GM21529 (cell line): Measurements from ENCODE around the gene CDC5L.

ENCODE experiments used
- ATAC-seq: cut with Tn5 transposase; IDR thresholded peaks from one replicate; pipeline ENCODE4 v1.9.1; 2021; ENCODE audit not compliant: unreplicated experiment

CDC5L gene

DNA sequence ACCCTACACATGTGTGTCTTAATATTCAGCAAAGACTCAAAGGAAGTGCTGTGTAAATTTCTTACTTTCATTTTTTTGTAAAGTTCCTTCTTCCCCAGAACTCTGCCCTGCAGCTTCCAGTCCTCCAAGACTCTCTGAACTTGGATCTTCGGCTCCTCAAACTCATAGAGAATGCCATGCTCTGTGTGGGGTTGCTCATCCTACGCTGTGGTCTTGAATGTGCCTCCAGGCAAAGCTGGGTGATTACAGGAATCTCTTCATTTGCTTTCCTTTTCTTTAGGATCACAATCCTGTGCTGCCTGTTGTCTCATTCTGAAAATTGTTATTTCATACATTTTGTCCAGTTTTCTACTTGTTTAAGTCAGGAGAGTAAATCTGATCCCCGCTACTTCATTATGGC, 14.5 kb upstream of the CDC5L start:
- ATAC-seq, result no peak

DNA sequence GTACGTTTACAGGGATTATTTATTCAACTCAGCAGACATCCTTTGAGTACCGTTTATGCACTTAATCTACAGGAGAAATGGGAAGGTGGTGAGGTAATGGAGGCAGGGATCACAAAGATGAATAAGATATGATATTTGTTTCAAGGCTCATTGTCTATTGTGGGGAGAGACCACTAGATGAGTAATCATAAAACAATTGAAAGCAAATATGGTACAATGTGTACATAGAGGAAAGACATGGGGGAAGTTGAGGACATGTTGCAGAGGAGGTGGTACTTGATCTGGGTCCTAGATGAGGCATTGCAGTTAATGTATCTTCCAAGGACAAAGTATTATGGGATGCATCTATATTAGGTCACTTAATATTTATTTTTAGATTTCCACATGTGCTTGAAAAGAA, 13.7 kb upstream of the CDC5L start:
- no peak for ATAC-seq

DNA sequence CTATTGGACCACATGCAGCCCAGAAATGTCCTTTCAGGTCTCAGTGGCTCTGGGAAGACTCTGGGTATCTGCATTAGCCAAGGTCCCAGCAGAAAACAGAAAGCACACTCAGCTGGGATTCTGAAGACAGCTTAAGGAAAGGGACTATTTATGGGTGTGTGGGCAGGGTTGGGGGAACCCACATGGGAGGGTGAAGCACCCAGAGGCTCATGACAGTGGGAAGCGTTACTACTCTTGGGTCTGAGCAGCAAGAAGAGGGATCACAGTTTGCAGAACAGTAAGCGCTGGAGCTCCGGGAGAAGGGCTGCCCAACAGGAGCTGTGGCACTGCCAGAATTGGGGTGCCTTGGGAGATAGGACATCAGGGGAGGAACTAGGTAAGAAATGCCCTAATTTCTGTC, 12.4 kb upstream of the CDC5L start:
- no peak for ATAC-seq

DNA sequence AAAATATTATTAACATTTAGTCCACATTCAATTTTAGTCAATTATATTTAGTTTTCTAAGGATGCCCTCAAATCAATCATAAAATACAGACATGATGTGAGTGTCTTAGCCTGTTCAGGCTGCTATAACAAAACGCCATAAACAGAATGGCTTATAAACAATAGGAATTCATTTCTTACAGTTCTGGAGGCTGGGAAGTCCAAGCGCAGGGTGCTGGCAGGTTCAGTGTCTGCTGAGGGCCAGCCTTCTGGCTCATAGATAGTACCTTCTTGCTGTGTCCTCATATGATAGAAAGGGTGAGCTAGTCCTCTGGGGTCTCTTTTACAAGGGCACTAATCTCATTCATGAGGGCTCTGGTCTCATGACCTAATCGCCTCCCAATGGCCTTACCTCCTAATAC, 10.0 kb upstream of the CDC5L start:
- no peak for ATAC-seq

DNA sequence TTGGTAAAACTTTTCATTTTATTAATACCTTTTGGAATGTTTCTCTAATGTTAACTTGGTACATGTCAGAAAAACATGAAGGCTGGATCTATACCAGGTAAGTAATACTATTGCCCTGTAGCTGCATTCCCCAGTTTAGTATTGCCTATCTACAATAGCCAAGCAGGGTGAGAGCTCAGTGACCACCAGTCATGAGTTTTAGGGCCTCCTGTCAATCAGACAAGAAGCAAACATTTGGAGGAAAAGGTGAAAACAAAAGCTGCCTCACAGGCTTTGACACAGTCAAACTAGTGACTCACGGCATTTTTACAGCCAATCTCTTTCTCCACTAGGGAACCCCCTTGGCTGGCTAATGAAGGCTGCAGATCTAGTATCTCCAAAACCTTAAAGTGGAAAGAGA, 9.5 kb upstream of the CDC5L start:
- ATAC-seq, result no peak

DNA sequence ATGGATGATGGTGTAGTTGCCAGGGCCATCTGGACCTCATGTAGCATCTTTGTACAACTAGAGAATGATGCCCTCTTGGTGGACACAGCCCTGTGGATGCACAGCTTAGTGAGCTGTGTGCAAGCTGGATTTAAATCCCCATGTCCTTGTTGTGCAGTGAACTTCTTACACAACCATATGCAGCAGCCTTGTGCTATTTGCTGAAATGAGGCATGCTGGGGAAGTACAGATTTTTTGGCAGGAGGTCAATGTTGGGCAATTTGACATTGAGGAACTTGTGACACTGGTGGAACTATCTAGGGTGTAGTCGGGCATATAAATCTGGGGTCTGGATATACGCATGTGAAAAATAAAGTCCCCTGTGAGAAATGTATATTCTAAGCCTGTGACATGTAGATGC, 5.8 kb upstream of the CDC5L start:
- no peak for ATAC-seq

DNA sequence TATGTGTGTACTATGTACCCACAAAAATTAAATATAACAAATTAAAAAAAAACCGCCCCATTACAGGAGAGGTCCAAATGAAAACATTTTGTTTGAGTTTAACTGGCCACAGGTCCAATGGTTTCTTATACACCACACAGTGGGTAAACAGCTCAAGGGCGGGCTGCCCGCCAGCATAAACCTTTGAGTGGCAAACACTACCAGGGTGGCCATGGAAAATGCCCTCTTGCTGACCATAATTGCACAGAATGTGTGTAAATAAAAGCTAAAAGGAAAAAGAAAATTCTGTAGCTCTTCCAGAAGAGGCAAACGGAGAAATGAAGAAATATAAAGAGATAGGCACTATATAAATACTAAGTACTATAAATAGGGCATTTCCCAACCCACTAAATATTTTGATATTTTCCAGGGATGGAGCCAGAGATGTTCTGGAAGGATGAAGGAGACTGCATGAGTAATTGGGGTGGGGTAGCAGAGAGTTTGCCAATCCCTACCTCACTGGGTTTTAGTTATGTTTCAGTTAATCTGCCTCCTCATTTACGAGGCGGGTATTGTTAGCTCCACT, 1.1 kb upstream of the CDC5L start:
- ATAC-seq, result no peak

DNA sequence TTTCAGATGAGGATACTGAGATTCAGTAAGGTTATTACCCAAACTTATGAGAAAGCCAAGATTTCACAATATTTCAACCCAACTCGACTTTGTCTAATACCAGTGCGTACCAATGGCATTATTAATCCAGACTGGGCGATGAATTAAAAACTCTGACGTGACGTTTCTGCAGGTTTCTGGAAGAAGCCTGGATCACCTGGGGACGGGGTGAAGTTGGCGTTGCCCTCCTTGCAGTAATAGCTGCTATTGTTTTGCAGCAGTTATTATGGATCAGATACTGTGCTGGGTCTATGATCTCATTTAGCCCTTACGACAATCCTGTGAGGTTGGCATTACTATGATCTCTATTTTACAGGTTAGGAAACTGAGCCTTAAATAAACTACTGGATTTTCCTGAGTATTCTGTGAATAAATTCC, 569 bp upstream of the CDC5L start:
- ATAC-seq, result no peak

DNA sequence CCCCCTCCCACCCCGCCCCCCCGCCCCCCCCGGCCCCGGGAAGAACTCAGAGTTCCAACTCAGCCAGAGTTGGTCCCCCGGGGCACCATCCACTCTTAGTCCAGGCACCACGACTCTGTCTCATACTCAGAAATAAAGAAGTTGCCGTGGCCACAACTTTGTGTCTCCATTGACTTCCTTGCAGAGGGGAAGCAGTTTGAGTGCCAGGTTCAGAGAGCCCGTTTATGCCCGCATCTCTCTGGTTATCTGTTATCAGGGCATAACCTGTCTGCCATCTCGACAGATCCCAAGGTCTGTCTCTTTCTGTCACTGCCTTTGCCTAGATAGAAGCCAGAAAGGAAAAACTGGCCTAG, 605 bp downstream of the CDC5L start:
- no peak for ATAC-seq

DNA sequence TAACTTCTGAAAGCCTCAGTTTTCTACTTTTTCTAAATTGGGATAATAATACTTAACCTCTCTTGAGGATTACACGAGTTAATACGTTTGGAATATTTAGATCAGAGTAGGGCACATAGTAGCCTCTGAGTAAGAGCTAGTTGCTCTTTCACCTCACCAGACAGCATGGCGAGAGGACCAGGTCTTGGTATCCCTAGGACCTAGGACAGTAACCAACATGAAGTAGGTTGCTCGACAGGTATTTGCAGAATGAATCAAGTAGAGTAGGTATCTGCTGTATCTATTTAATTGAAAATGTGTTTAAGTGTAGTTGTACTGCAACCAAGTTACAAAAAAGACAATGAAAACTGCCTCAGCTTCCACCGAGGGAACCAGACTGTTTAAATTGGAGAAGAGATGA, 1.4 kb downstream of the CDC5L start:
- ATAC-seq, result no peak

DNA sequence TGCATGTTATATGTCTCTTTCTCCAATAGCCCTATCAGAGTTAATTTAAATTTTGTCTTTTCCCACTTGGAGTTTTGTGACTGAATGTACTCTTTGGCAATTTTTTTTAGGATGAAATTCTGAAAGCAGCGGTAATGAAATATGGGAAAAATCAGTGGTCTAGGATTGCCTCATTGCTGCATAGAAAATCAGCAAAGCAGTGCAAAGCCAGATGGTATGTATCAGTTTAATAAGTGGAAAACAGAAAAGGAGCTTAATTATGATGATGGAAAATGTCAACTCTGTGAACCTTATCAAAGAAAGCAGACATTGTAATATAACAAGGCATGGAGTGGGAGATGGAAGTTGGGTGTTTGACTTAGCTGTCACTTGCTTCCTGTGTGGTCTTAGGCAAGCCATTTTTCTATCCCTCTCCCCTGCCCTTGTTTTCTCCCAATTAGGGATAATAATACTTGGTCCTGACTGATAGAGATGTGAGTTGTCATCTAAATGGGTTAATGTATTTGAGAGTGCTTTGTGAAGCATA, 2.7 kb downstream of the CDC5L start:
- no peak for ATAC-seq

DNA sequence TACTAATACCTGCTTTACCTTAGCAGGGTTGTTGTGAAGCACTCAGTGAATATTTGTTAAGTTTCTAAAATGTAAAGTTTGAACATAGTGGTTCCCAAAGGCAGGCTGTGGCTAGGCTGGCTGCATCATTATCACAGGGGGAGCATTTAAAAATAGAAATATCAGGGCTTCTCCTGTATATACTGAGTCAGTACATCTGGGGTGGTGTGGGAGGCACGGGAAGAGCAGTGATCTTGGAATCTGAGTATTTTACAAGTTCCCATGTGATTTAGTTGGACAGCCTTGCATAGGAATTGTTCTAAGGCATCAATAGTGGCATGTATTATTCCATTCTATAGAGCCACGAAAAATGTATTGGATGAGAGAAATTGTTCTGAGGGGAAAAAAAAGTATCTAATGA, 8.0 kb downstream of the CDC5L start:
- ATAC-seq, result no peak

DNA sequence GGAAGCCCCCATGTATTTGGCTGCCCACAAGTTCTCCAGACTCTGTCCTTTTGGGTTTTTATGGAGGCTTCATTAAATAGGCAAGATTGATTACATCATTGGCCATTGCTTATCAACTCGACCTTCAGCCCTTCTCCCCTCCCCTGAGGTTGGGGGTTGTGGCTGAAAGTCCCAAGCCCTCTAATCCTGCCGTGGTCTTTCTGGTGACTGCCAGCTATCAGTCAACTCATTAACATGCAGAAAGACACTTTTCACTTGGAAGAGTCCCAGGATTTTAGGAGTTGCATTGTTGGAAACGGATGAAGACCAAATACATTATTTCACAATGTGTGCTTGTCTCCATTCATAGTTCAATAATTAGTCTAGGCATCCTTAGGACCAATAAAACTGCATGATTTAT, 9.5 kb downstream of the CDC5L start:
- no peak for ATAC-seq

DNA sequence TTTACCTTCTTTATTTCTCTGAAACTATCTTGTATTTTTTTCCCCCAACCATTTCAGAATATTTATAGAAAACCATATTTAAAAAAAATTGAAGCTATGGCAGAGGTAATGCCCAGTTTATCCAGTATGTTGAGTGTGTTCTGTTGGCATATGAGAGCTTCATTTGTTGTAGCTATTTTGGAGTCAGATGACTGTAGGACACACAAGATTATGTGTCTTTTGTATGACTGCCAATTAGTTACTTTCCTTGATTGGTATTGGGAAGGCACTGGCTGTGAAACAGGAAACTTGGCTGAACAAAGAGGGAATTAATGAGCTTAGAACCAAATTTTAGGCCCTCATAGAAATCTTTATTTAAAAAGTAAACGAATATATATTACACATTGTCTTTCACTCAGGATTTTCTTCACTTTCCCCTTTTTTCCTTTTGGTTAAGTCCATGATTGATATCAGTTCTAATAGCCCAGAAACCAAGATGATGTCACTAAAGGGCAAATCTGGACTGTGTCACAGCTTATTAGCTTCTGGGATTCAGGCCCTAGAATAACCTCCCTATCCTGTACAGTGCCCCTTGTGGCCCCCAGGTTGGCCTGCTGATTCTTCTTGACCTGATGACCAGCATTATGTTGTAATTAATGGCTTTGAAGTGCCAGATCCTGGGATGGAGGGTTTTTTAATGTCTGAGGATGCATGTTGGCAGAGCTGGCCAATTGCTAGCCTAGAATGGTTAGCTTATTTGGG, 10.1 kb downstream of the CDC5L start:
- ATAC-seq, result no peak

DNA sequence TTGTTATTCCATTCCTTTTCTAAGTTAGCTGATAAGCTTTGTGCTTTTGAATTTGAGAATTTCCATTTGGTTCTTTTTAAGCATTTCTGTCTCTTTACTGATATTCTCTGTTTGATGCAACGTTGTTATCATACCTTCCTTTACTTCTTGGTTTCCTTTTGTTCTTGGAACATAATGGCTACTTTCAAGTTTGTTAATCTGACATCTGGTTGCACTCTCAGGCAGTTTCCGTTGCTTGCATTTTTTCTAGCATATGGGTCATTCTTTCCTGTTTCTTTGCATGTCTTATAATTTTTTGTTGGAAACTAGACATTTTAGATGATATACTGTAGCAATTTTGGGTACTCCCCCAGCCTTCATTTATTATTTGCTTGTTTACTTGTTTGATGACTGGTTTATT, 12.5 kb downstream of the CDC5L start:
- no peak for ATAC-seq

DNA sequence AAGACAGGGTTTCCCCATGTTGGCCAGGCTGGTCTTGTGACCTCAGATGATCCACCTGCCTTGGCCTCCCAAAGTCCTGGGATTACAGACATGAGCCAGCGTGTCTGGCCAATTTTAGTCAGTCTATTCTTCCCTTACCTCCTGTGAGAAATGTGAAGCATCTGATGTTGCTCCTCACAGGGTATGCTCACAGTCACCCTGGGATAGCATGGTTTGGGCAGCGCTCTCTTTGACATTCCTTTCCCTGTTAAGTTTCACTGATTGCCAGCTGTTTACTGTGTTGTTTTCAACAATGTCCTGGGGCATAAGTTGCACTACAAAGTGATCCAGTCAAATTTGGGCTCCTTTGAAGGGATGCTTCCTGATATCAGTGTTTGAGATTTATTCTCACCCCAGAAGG, 13.1 kb downstream of the CDC5L start:
- no peak for ATAC-seq

DNA sequence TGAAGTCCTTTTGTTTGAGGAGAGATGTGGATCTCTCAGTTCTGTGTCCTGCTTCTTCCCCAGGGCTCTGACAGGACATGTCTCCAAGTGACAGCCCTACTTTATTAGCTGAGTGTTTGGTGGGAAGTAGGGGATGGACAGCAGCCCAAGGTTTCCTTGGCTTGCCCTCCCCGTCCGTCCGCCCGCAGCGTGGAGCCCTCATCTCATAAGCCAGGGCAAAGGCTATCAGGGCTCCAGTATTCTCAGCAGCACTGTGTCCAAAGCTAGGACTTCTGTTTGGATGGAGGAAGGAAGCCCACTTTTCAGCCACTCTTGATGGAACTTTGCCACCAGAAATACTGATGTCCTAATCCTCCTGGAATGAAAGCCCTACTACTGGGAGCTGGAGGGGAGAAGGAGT, 13.6 kb downstream of the CDC5L start:
- no peak for ATAC-seq

DNA sequence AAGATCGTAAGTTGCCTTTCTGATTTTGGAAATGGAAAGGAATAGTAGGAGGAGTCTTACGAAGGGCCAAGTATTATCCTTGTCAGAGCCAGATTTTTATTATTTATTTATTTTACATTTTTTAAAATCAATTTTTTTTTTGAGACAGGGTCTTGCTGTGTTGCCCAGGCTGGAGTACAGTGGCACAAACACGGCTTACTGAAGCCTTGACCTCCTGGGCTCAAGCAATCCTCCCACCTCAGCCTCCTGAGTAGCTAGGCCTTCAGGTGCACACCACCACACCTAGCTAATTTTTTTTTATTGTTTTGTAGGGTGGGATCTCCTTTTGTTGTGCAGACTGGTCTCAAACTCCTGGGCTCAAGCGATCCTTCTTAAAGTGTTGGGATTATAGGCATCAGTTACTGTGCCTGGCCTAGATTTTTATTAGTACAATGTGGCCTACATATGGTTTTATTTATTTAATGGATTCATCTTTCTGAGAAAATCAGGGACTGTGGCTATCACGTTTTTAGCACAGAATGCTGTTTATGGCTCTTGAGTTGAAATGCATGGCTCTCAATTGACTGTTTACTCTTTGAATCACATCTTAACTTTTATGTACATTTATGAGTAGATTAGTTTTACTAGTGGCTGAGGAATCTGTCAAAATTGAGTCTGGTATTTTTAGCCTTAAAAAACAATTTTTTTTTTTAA, 16.7 kb downstream of the CDC5L start:
- no peak for ATAC-seq

DNA sequence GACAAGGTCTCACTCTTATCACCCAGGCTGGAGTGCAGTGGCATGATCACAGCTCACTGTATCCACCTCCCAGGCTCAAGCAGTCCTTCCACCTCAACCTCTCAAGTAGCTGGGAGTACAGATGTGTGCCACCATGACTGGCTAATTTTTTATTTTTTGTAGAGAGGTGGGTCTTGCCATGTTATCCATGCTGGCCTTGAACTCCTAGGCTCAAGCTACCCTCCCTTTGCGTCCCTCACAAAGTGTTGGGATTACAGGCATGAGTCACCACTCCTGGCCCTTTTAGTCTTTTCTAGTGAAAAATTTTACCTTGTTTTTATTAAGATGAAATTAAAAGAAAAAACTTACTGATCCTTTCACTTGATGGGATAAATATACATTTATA, 17.2 kb downstream of the CDC5L start:
- ATAC-seq, result no peak

DNA sequence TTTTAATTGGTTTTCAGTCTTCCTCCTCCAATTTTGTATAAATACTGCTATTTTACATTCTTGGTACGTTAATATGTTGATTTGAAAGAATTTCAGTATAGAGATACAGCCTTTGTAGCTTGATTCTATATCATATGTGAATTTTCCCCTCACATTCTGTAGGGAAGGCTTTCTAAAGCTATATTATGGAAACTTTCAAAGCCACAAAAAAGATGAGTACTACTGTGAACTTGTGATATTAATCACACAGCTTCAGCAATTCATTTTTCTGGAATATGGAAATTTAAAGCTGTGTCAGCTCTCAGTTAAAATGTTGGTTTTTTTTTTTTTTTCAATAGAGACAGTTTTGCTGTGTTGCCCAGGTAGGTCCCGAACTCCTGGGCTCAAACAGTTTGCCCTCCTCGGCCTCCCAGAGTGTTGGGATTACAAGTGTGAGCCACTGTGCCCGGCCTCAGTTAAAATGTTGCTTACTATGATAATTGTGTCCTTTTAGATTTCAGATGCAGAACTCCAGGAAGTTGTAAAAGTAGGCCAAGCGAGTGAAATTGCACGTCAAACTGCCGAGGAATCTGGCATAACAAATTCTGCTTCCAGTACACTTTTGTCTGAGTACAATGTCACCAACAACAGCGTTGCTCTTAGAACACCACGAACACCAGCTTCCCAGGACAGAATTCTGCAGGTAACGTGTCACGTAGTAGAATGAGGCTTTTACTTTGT, 20.6 kb downstream of the CDC5L start:
- ATAC-seq, result no peak

DNA sequence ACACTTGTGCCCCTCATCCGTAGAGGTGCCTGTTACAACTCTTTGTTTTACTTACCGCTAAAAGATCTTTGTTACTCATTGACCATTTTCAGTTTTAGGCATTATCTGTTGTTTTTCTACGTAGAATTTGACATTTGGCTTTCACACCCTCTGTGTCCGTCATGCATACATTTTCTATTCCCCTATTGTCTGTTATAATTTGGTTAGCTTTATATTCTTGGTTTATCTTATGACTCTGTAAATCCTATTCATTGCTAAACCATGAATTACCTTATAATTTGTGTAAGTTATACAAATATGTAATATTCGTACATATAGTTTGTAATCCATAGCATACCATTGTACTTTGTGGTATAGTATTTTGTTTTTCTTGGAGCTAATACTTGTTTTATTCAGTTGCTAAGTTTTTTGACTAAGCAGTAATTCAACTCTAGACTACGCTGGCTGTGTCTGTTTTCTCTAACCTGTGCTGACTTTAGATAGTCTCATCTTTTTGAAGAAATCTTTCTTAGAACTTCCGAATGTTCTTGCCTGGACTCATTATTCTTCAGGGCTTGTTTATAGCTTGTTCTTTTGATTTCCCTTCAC, 21.8 kb downstream of the CDC5L start:
- no peak for ATAC-seq
